VCaP (cell line): ENCODE results near the gene SEC24B.

Experiments used
- H3K27ac ChIP-seq: fragments of 450-650 bp; 2 replicates; pipeline ENCODE4 v1.5.1; 2017
- TF ChIP-seq, protein P1 (sequence below): fragments of 450-650 bp; conservative IDR thresholded peaks from 2 replicates; pipeline ENCODE4 v1.5.1; 2017; ENCODE audit warnings: mild to moderate bottlenecking, moderate library complexity

SEC24B gene

GRCh38 chr4:109588176-109588575 lies 154.6 kb downstream of the SEC24B start:
- TF ChIP-seq, protein P1, sequence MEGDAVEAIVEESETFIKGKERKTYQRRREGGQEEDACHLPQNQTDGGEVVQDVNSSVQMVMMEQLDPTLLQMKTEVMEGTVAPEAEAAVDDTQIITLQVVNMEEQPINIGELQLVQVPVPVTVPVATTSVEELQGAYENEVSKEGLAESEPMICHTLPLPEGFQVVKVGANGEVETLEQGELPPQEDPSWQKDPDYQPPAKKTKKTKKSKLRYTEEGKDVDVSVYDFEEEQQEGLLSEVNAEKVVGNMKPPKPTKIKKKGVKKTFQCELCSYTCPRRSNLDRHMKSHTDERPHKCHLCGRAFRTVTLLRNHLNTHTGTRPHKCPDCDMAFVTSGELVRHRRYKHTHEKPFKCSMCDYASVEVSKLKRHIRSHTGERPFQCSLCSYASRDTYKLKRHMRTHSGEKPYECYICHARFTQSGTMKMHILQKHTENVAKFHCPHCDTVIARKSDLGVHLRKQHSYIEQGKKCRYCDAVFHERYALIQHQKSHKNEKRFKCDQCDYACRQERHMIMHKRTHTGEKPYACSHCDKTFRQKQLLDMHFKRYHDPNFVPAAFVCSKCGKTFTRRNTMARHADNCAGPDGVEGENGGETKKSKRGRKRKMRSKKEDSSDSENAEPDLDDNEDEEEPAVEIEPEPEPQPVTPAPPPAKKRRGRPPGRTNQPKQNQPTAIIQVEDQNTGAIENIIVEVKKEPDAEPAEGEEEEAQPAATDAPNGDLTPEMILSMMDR, result no peak
- no peak overlapping the region for H3K27ac ChIP-seq

DNA sequence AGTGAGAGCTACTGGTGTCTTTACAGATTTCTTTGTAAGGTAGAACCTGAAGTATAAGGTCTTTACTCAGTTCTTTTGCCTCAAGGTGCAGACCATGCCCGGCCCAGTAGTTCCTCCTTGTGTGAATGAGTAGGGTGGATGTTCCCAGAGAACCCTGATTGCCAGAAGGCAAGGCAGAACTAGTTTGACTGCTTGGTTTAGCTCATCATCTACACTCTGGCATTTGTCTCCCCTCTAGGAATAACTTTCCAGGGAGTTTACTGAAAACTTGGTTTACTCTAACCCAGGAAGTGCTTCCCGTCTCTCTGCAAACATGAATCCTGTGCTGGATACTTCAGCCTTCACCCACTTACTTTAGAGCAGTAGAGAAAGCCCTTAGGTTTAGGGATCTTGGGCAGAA lies 155.5 kb downstream of the SEC24B start:
- H3K27ac ChIP-seq, result peak overlapping the region; percentile 40
- TF ChIP-seq, protein P1, result no peak

DNA sequence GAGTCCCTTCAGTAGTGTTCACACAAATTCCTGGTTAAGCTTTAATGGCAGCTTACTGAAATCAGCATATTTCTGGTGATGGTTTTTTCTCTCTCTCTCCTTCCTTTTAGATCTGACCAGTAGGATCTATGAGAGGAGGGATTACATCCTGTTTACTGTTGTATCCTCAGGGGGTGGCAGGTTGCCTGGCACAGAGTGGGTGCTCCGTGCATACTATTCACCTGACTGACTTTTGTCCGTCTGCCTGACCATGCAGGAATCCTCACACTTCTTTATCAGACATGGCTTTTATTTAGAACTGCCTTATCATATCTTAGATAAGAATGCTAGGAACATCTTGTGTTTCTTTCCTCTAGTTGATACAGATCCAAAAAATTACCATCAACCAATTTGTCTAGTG lies 156.0 kb downstream of the SEC24B start:
- TF ChIP-seq, protein P1, result no peak
- H3K27ac ChIP-seq, result peak overlapping the region; percentile 40
